Omental fat pad (tissue), 4 donors: ENCODE data around the gene USE1. TPM values are rescaled to one million over a fixed set of nuclear protein-coding genes. Genes with fewer than 3 reads are reported as not detected.
A peak's percentile ranks its signal among the peaks of the same experiment; 100 is the strongest.

ENCODE experiments used
- ATAC-seq: fragments of 150-250 bp; one replicate; pipeline ENCODE4 v1.9.1; 2016; ENCODE audit warnings: mild to moderate bottlenecking, moderate library complexity; ENCODE audit not compliant: low FRiP score
- DNase-seq: peaks from one replicate; pipeline ENCODE4 v3.0.0-alpha.2; 2019; ENCODE audit warnings: low spot score
- CTCF ChIP-seq, 3 donors: fragments of 450-650 bp; IDR thresholded peaks; one replicate each; pipeline ENCODE4 v1.5.1; 2016 to 2017; ENCODE audit warnings: antibody characterized with exemption in 3 of 3, mild to moderate bottlenecking in 3 of 3, moderate library complexity in 2 of 3
- total RNA-seq, 4 donors: library from RNA; depleted of rRNA; stranded (reverse); fragments of >200 nt; gene quantifications; one replicate each; pipeline ENCODE4 v1.1.0, GENCODE V29; 2016

The USE1 gene
- total RNA-seq, 4 donors from 2014 or later = 14.5 to 22.3 (median 20.7) TPM

GRCh38 chr19:17226002-17226933 lies 11.1 kb downstream of the USE1 start, which contains the start of gene OCEL1:
TSS of gene OCEL1 (plus strand) at chr19:17226226. CDS start at chr19:17226248, 22 bp downstream.
- no peak for TF ChIP-seq CTCF (IDR thresholded peaks at IDR 0.05)

GRCh38 chr19:17227798-17228367 lies 12.7 kb downstream of the USE1 start:
- no peak for TF ChIP-seq CTCF (IDR thresholded peaks at IDR 0.05)
- no peak for ATAC-seq
- DNase-seq = no peak

More at GRCh38 chr19:17226002-17226933, 11.1 kb downstream of the USE1 start, which contains the start of gene OCEL1:
- DNase-seq (peak; percentile 96), ATAC-seq (peak; percentile 98)

- DNase-seq (no peak), ATAC-seq (no peak)
These were observed 14.7 kb downstream of the USE1 start for GRCh38 chr19:17229890-17230289.

GRCh38 chr19:17232258-17232657 lies 17.1 kb downstream of the USE1 start:
- TF ChIP-seq CTCF (IDR thresholded peaks at IDR 0.05) = no peak
- ATAC-seq (no peak), DNase-seq (no peak)

More at GRCh38 chr19:17229890-17230289, 14.7 kb downstream of the USE1 start:
- TF ChIP-seq CTCF (IDR thresholded peaks at IDR 0.05) = no peak

GRCh38 chr19:17234911-17235299 lies 19.7 kb downstream of the USE1 start:
- ATAC-seq (peak; percentile 64), DNase-seq (no peak)
- no peak for TF ChIP-seq CTCF (IDR thresholded peaks at IDR 0.05)

- ATAC-seq = peak; percentile 84
- no peak for DNase-seq
- TF ChIP-seq CTCF (IDR thresholded peaks at IDR 0.05) = no peak
These were observed 20.3 kb downstream of the USE1 start for GRCh38 chr19:17235300-17235970.
